Stomach smooth muscle (tissue), 2 donors: ENCODE results near the gene ABLIM2.

Source experiments
- H3K27ac ChIP-seq: one replicate; pipeline ENCODE4 v1.7.0; 2013; ENCODE audit warnings: mild to moderate bottlenecking, low read length, inconsistent platforms
- H3K27me3 ChIP-seq, 2 donors: one replicate each; pipeline ENCODE4 v1.7.0; 2013; ENCODE audit warnings: low read length in 2 of 2; ENCODE audit not compliant: insufficient read depth in 2 of 2, control insufficient read depth in 1 of 2
- H3K36me3 ChIP-seq, 2 donors: one replicate each; pipeline ENCODE4 v1.7.0; 2013; ENCODE audit warnings: low read length in 2 of 2; ENCODE audit not compliant: control insufficient read depth in 2 of 2, insufficient read depth in 2 of 2
- H3K4me1 ChIP-seq: one replicate; pipeline ENCODE4 v1.7.0; 2013; ENCODE audit warnings: low read length; ENCODE audit not compliant: control insufficient read depth, insufficient read depth
- H3K4me3 ChIP-seq, 2 donors: one replicate each; pipeline ENCODE4 v1.7.0; 2013; ENCODE audit warnings: low read length in 2 of 2
- H3K9ac ChIP-seq, 2 donors: one replicate each; pipeline ENCODE4 v1.7.0; 2013; ENCODE audit warnings: low read length in 2 of 2, mild to moderate bottlenecking in 1 of 2
- H3K9me3 ChIP-seq, 2 donors: one replicate each; pipeline ENCODE4 v1.7.0; 2013; ENCODE audit warnings: low read length in 2 of 2; ENCODE audit not compliant: control insufficient read depth in 2 of 2
- donor health status: healthy.
- donor health status: Pancreatic carcinoma.

Gene ABLIM2

DNA sequence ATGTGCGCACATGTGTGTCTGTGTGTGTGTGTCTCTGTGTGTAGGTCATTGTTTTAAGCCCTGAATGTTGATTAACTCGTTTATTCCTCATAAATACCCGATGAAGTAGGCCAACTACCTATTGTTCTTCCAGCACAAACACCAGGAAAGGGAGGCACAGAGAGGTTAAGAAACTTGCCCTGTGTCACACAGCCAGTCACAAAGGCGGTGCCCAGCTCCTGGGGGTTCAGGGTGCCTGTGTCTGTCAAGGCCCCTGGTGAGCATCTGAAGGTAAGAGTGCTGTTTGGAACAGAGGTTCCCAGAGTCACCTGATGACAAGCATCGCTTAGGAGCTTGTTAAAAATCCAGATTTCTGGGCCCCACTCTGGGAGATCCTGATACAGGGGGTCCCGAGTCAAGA lies 22.5 kb upstream of the ABLIM2 start:
- no peak overlapping the region for H3K27ac ChIP-seq
- no peaks in the 10 kb centered on the region for H3K9me3 ChIP-seq
- H3K36me3 ChIP-seq: no peaks in the 10 kb centered on the region
- peaks cover 4% of the 10 kb centered on the region in 2 donors for H3K27me3 ChIP-seq
- no peak overlapping the region for H3K4me3 ChIP-seq
- peaks cover 2% of the 10 kb centered on the region for H3K4me1 ChIP-seq
- H3K9ac ChIP-seq: no peak overlapping the region

DNA sequence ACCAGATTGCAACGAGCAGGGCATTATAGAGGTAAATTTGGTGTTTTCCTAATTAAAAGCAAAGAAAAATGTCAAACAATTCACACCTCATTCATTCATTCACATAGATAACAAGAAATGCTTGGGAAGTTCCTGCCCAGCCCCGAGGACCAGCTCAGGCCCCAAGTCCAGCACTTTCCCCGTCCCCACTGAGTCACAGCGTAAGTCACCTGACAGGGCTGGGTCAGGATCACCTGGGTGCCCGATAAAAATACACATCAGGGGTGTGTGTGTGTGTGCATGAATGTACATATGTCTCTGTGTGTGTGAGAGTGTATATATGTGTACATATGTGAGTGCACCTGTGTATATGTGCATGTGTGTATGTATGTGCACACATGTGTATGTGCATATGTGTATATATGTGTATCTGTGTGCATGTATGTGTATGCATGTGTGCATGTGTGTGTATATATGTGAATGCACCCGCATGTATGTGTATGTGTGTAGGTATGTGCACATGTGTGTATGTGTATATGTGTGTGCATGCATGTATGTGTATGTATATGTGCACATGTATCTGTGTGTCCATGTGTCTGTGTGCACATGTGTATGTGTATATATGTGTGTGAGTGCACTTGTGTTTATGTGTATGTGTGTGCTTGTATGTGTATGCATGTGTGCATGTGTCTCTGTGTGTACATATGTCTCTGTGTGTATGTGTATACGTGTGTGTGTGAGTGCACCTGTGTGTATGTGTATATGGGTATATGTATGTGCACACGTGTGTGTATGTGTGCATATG lies 21.9 kb upstream of the ABLIM2 start:
- no peak overlapping the region for H3K4me3 ChIP-seq
- peaks cover 4% of the 10 kb centered on the region in 2 donors for H3K27me3 ChIP-seq
- H3K9ac ChIP-seq: no peak overlapping the region
- no peaks in the 10 kb centered on the region for H3K9me3 ChIP-seq
- H3K4me1 ChIP-seq: peaks cover 2% of the 10 kb centered on the region
- H3K27ac ChIP-seq: no peak overlapping the region
- no peaks in the 10 kb centered on the region for H3K36me3 ChIP-seq

DNA sequence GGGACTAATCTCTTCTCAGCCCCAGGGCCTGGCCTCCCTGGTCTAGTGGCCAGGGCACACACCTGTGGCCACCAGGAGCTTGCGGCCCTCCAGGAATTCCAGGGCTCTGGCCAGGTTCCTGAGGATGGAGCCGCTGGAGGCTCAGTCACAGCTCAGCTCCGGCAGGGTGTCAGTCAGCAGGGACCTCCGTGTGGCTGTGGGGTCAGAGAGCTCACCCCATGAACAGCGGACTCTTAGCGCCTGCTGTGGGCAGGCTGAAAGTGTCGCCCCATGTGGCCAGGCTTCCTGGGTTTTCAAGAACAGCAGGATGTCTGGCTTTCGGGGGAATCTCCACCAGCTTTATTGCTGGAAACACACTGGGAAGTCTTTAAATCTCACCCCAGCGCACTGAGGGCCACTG lies 21.2 kb upstream of the ABLIM2 start:
- Histone ChIP-seq H3K36me3 (no peaks in the 10 kb centered on the region), H3K27ac (no peak overlapping the region), H3K9me3 (no peaks in the 10 kb centered on the region), H3K9ac (no peak overlapping the region), H3K4me3 (no peak overlapping the region), H3K4me1 (peaks cover 2% of the 10 kb centered on the region), H3K27me3 (peaks cover 4% of the 10 kb centered on the region in 2 donors)

DNA sequence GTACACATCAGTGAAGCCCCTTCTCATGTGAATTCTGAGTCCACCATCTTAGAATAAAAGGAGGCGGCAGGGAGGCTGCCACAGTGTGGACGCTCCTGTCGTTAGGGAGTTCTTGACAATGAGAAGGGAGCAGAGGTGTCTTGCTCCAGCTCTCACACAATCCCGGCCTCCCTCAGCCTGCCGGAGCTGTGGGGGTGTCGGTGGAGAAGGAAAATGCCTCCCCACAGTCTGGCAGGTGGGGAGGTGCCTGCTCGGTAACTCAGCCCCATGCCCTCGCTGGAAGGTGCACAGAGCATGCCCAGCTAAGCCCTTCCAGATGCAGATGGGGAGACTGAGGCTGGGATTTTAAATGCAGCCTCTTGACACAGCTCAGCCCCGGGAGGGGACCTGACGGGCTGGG lies 20.5 kb upstream of the ABLIM2 start:
- Histone ChIP-seq H3K9ac (no peak overlapping the region), H3K4me3 (no peak overlapping the region), H3K27ac (no peak overlapping the region), H3K36me3 (no peaks in the 10 kb centered on the region), H3K27me3 (peaks cover 4% of the 10 kb centered on the region in 2 donors), H3K4me1 (peaks cover 2% of the 10 kb centered on the region), H3K9me3 (no peaks in the 10 kb centered on the region)

DNA sequence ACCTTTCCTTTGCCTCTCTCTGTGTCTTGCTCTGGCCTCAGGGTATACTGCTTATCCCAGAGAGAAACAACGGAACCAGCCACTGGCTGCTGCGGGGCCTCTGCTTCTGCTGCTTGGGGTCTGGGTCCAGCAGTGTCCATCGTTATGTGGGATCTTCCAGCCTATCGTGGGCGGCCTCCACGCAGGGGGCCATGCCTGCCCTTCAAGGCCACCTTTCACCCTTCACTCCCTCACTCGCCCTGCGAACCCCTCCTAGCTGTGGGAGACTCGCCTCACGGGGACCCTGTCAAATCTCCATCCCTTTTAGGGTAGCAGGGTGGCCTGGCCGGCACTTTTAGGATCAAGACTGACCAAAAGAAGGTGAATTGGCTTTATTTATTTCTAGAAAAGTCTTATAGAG lies 19.3 kb upstream of the ABLIM2 start:
- H3K4me3 ChIP-seq: no peak overlapping the region
- H3K9ac ChIP-seq: no peak overlapping the region
- H3K36me3 ChIP-seq: no peaks in the 10 kb centered on the region
- H3K9me3 ChIP-seq: no peaks in the 10 kb centered on the region
- H3K4me1 ChIP-seq: no peaks in the 10 kb centered on the region
- no peak overlapping the region for H3K27ac ChIP-seq
- H3K27me3 ChIP-seq: peaks cover 4% of the 10 kb centered on the region in 2 donors

DNA sequence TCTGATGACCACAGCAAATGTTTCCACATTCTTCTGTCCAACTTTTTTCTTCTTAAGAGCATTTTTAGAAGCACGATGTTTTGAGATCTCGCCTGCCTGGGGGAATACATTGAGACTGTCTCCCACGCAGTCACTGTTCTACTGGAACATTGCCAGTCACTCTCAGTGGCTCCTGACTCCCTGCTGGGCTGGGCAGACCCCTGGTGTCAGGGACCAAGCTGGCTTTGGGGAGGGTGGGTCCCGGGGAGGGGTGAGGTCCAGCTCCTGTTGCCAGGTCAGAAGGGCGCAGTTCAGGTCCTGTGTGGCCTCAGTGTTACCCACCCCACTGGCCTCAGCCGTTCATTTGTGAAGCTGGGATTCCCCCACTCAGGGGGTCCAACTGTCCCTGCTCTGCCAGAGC lies 18.9 kb upstream of the ABLIM2 start:
- no peaks in the 10 kb centered on the region for H3K36me3 ChIP-seq
- H3K27ac ChIP-seq: no peak overlapping the region
- no peak overlapping the region for H3K9ac ChIP-seq
- peaks cover 2 to 4% of the 10 kb centered on the region in 2 donors for H3K27me3 ChIP-seq
- H3K4me1 ChIP-seq: no peaks in the 10 kb centered on the region
- no peaks in the 10 kb centered on the region for H3K9me3 ChIP-seq
- H3K4me3 ChIP-seq: no peak overlapping the region

DNA sequence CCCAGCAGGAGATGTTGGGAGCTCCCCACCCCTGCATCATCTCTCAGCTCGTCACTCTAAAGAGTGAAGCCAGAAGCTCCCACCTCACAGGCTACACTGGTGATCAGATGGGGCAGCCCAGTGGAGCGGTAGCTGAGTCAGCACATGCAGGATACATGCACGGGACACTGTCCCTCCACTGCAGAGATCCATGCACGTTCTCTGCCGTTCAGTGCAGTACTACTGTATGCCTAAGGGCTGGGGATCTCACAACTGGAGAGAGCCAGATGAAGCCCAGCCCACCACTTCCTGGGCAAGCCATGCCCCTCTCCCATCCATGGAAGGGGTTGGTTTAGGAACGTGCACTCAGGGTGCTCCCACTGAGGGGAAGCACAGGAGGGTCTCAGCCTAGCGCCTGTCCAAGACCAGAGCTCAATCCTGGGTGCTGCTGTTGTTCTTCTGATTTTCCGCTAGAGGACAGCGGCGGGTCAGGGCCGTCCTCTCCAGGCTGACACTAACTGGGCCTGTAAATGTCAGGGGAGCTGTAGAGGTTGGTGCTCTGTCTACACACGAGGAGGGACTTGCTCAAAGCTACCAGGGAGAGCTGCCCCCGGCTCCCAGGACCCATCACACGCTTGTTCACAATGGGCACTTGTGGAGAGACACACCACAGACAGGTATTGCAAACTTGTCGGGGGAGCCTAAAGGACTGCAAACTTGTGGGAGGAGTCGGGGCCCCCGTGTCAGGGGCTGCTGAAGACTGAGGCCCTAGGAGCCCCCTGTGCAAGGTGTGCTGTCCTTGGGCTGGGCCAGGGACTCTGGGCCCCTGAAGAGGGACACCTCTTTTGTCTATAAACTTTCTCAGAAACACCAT lies 18.2 kb upstream of the ABLIM2 start:
- Histone ChIP-seq H3K9me3 (no peaks in the 10 kb centered on the region), H3K9ac (no peak overlapping the region), H3K36me3 (no peaks in the 10 kb centered on the region), H3K27me3 (peaks cover 0 to 2% of the 10 kb centered on the region in 2 donors), H3K4me3 (no peak overlapping the region), H3K27ac (no peak overlapping the region), H3K4me1 (no peaks in the 10 kb centered on the region)

DNA sequence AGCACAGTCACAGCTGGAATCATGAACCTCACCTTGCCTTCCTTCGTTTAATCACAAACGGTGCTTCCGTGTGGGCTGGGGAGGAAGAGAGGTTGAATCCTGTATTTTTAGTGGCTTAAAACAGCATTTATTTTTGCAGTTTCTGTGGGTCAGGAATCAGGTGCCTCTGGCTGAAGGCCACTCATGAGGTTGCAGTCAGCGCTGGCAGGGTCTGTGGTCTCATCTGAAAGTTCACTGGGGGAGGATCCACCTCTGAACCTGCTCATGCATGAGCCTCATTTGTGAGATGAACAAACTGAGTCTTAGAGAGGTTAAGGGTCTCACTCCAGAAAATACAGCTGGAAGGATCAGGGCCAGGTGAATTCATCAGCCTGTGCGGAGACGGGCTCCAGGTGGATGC lies 17.1 kb upstream of the ABLIM2 start:
- Histone ChIP-seq H3K27me3 (peaks cover 0 to 5% of the 10 kb centered on the region in 2 donors), H3K27ac (no peak overlapping the region), H3K4me1 (no peaks in the 10 kb centered on the region), H3K36me3 (no peaks in the 10 kb centered on the region), H3K4me3 (no peak overlapping the region), H3K9me3 (no peaks in the 10 kb centered on the region), H3K9ac (no peak overlapping the region)

DNA sequence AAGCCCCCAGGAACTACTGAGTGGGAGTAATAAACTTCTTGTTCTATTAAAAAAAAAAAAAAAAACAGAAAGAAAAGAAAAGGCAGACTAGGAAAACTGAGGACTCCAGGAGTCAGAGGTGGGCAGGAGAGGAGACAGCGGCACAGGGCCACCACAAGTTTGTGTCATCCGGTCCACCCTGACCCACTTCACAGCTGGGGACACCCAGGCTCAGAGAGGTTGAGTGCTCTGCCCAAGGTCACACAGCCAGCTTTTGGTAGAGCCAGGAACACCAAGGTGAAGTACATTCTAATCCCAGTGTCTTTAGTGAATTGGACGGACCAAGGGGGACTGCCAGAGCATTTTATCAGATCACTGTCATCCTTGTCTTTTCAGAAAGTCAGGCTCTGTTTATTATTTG lies 16.4 kb upstream of the ABLIM2 start:
- Histone ChIP-seq H3K27me3 (peaks cover 0 to 6% of the 10 kb centered on the region in 2 donors), H3K4me1 (no peaks in the 10 kb centered on the region), H3K27ac (no peak overlapping the region), H3K36me3 (no peaks in the 10 kb centered on the region), H3K9ac (no peak overlapping the region), H3K9me3 (no peaks in the 10 kb centered on the region), H3K4me3 (no peak overlapping the region)

DNA sequence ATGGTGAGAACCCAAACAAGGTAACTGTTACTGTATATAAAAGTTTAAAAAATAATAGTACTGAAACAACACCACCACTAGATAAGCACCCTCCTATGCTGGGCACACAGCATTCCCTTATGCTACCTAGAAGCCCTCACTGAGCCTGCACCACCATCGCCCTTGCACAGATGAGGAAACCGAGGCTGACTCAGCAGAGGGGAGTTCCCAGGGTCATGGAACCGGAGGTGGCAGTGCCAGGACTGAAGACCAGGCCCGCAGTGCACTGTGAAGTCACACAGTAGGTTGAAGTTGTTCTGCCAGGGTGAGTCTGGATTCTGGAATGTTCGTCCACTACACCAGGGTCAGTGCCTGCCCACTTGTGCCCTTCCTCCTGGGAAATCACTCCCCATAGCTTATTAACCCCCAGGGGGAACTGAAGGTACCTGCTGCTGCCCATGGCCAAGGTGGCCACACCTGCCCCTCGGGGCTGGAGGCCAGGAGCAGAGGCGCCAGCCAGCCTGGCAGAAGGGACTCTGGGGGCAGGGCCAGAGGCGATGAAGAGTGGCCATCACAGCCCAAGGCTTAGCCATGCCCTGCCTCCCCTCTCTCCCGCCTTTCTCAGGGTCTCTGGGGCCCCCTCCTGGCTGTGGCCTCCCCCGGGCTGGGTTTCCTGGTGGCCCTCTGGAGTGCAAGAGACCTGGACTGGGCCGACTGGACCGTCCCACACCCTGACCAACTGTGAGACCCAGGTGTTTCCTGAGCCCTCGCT lies 15.1 kb upstream of the ABLIM2 start:
- Histone ChIP-seq H3K4me1 (no peaks in the 10 kb centered on the region), H3K9ac (no peak overlapping the region), H3K36me3 (no peaks in the 10 kb centered on the region), H3K9me3 (peaks cover 0 to 4% of the 10 kb centered on the region in 2 donors), H3K27me3 (peaks cover 0 to 8% of the 10 kb centered on the region in 2 donors), H3K4me3 (no peak overlapping the region), H3K27ac (no peak overlapping the region)
